Liver (tissue), 9 donors: ENCODE data around the gene JAK1. TPM values are rescaled to one million over a fixed set of nuclear protein-coding genes. Genes with fewer than 3 reads are reported as not detected.
A peak's percentile ranks its signal among the peaks of the same experiment; 100 is the strongest.

Experiments
- DNase-seq: peaks from one replicate; pipeline ENCODE4 v3.0.0-alpha.2; 2017; ENCODE audit warnings: low spot score
- H3K27ac ChIP-seq, 2 donors: one replicate each; pipeline ENCODE4 v1.7.0; 2013; ENCODE audit warnings: inconsistent platforms in 2 of 2, low read length in 2 of 2, control low read depth in 1 of 2, low read depth in 1 of 2, mild to moderate bottlenecking in 1 of 2
- H3K27me3 ChIP-seq, 4 donors: one replicate each; pipeline versions ENCODE4 v1.6.1 to v1.7.0; 2013; ENCODE audit warnings: low read length in 3 of 4, inconsistent platforms in 1 of 4, mild to moderate bottlenecking in 1 of 4, moderate library complexity in 1 of 4; ENCODE audit not compliant: control insufficient read depth in 4 of 4, insufficient read depth in 4 of 4
- H3K36me3 ChIP-seq, 4 donors: one replicate each; pipeline versions ENCODE4 v1.6.1 to v1.7.0; 2013; ENCODE audit warnings: low read length in 3 of 4, mild to moderate bottlenecking in 3 of 4, low read depth in 1 of 4, moderate library complexity in 1 of 4; ENCODE audit not compliant: control insufficient read depth in 4 of 4, insufficient read depth in 3 of 4
- H3K4me1 ChIP-seq, 4 donors: one replicate each; pipeline versions ENCODE4 v1.6.1 to v1.7.0; 2013; ENCODE audit warnings: low read length in 3 of 4, mild to moderate bottlenecking in 3 of 4, moderate library complexity in 1 of 4; ENCODE audit not compliant: control insufficient read depth in 4 of 4, insufficient read depth in 4 of 4
- H3K4me3 ChIP-seq, 3 donors: one replicate each; pipeline versions ENCODE4 v1.6.1 to v1.7.0; 2013; ENCODE audit warnings: low read length in 3 of 3, control low read depth in 1 of 3, low read depth in 1 of 3, mild to moderate bottlenecking in 1 of 3
- H3K9ac ChIP-seq, 2 donors: one replicate each; pipeline ENCODE4 v1.7.0; 2013; ENCODE audit warnings: low read length in 2 of 2, mild to moderate bottlenecking in 2 of 2, moderate library complexity in 2 of 2, control low read depth in 1 of 2, low read depth in 1 of 2
- H3K9me3 ChIP-seq, 4 donors: one replicate each; pipeline versions ENCODE4 v1.6.1 to v1.7.0; 2013; ENCODE audit warnings: low read length in 3 of 4; ENCODE audit not compliant: control insufficient read depth in 4 of 4
- EGR1 ChIP-seq, 2 donors: IDR thresholded peaks; 2 replicates each; pipeline ENCODE4 v1.6.1; 2016 to 2018; ENCODE audit warnings: antibody characterized with exemption in 2 of 2, low read depth in 2 of 2
- FOXA1 ChIP-seq: IDR thresholded peaks from 2 replicates; pipeline ENCODE4 v1.6.1; 2016; ENCODE audit warnings: antibody characterized with exemption
- FOXA2 ChIP-seq: IDR thresholded peaks from 2 replicates; pipeline ENCODE4 v1.6.1; 2016; ENCODE audit warnings: antibody characterized with exemption
- GABPA ChIP-seq, 2 donors: IDR thresholded peaks in 1 of 2; conservative IDR thresholded peaks in 1 of 2; 2 replicates each; pipeline ENCODE4 v1.6.1; 2016; ENCODE audit warnings: antibody characterized with exemption in 2 of 2, mild to moderate bottlenecking in 1 of 2, moderate library complexity in 1 of 2
- HNF4A ChIP-seq, 2 donors: conservative IDR thresholded peaks; 2 replicates each; pipeline ENCODE4 v1.6.1; 2016; ENCODE audit warnings: antibody characterized with exemption in 2 of 2, mild to moderate bottlenecking in 2 of 2
- HNF4G ChIP-seq: IDR thresholded peaks from 2 replicates; pipeline ENCODE4 v1.6.1; 2016; ENCODE audit warnings: antibody characterized with exemption
- JUND ChIP-seq, 2 donors: IDR thresholded peaks; 2 replicates each; pipeline ENCODE4 v1.6.1; 2016; ENCODE audit warnings: antibody characterized with exemption in 2 of 2
- NR2F2 ChIP-seq: IDR thresholded peaks from 2 replicates; pipeline ENCODE4 v1.6.1; 2016; ENCODE audit warnings: antibody characterized with exemption
- RAD21 ChIP-seq, 2 donors: IDR thresholded peaks; 2 replicates each; pipeline ENCODE4 v1.6.1; 2016; ENCODE audit warnings: antibody characterized with exemption in 2 of 2, mild to moderate bottlenecking in 2 of 2
- REST ChIP-seq: IDR thresholded peaks from 2 replicates; pipeline ENCODE4 v1.6.1; 2016; ENCODE audit warnings: antibody characterized with exemption, mild to moderate bottlenecking
- RXRA ChIP-seq, 2 donors: IDR thresholded peaks; 2 replicates each; pipeline ENCODE4 v1.6.1; 2017 to 2018; ENCODE audit warnings: antibody characterized with exemption in 2 of 2, mild to moderate bottlenecking in 1 of 2
- SP1 ChIP-seq: IDR thresholded peaks from 2 replicates; pipeline ENCODE4 v1.6.1; 2018; ENCODE audit warnings: antibody characterized with exemption, mild to moderate bottlenecking
- TAF1 ChIP-seq: conservative IDR thresholded peaks from 2 replicates; pipeline ENCODE4 v1.6.1; 2016; ENCODE audit warnings: antibody characterized with exemption, mild to moderate bottlenecking
- YY1 ChIP-seq: IDR thresholded peaks from 2 replicates; pipeline ENCODE4 v1.6.1; 2016; ENCODE audit warnings: antibody characterized with exemption, mild to moderate bottlenecking
- ZBTB33 ChIP-seq: IDR thresholded peaks from 2 replicates; pipeline ENCODE4 v1.6.1; 2016; ENCODE audit warnings: antibody characterized with exemption
- WGBS: extraction: QIAGEN DNeasy Blood & Tissue Kit; methylation state at CpG from one replicate; pipeline ENCODE4 v1.1.7; 2013; 5-methylcytosine and 5-hydroxymethylcytosine counted together
- polyA plus RNA-seq, 2 donors: library from polyadenylated mRNA; stranded (reverse) in 1 of 2; unstranded in 1 of 2; fragments of 200-250 nt in 1 of 2; fragments of >200 nt in 1 of 2; fragmentation: Nextera tagmentation in 1 of 2; extraction: Ambion mirVana in 1 of 2; gene quantifications; one replicate each; pipeline versions ENCODE4 v1.2.1 to v1.2.3, GENCODE V29; 2013 to 2015
- total RNA-seq, 2 donors: library from RNA; depleted of rRNA; stranded (reverse); fragments of >200 nt; gene quantifications; one replicate each; pipeline ENCODE4 v1.2.3, GENCODE V29; 2014
- TF ChIP-seq, protein P1 (sequence below): IDR thresholded peaks from 2 replicates; pipeline ENCODE4 v1.6.1; 2016; ENCODE audit warnings: antibody characterized with exemption
- TF ChIP-seq, protein P2 (sequence below): IDR thresholded peaks from 2 replicates; pipeline ENCODE4 v1.6.1; 2016; ENCODE audit warnings: antibody characterized with exemption
- TF ChIP-seq, protein P3 (sequence below): fragments of 150-350 bp; IDR thresholded peaks from 2 replicates; pipeline ENCODE4 v1.5.1; 2017; ENCODE audit warnings: improper control_type of control experiment, low read depth, low read length; ENCODE audit not compliant: missing input control
- donor health status: healthy.
- donor health status: healthy.
- donor health status: healthy.
- donor health status: healthy.
- donor health status: healthy.

JAK1 gene
- total and polyA plus RNA-seq, 4 donors, result 24.1 to 68.6 (median 34.5) TPM

DNA sequence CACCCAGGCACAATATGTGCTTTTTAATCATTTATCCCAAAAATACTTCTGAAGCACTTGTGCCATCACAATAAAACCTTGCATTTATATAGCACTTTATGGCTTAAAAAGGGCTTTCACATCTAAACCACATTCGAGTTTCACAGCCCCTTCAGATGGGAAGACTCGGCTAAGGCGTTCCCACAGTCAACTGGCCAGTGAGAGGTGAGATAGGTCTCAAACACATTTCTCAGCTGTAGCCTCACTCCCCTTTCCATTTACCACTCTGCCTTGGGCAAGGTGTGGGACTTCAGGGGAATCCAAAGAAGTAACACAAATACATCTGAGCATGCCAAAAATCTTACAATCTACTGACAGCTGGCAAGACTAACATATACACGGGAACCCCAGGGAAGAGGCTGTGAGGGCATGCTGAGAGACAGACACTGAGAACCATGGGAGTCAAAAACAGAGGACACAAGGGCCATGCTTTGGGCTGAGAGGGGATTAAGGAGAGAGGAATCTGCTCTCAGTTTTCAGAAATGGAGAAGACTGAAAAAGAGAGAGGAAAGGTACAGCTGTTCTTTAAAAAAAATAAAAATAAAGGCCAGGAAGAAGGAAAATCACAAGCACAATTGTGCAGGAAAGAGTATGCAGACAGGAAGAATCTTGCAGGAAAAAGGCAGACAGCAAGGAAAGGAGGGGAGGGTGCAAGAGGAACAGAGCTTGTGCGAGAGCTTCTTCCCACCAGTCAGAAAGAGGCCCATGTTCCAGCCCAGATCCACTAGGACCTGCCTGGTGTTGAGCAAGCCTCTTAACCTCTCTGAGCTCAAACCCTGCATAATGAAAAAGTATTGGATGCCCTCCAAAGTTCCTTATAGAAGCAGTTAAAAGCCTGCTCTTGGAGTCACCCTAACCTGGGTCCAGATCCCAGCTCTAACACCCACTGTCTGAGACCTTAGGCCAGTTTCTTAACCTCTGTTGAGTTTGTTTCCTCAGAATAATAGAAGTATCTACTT lies 73.5 kb downstream of the JAK1 start:
- Histone ChIP-seq H3K4me1 (peaks cover 0 to 18% (median 8%) of the 10 kb centered on the region in 4 donors), H3K9me3 (no peaks in the 10 kb centered on the region), H3K27ac (peak overlapping the region in 1 of 2 donors; percentile 34), H3K9ac (no peak overlapping the region), H3K27me3 (no peaks in the 10 kb centered on the region), H3K36me3 (no peaks in the 10 kb centered on the region), H3K4me3 (no peak overlapping the region)
- TF ChIP-seq, protein P1, sequence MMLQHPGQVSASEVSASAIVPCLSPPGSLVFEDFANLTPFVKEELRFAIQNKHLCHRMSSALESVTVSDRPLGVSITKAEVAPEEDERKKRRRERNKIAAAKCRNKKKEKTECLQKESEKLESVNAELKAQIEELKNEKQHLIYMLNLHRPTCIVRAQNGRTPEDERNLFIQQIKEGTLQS, result no peak
- no peak for TF ChIP-seq JUND (IDR thresholded peaks at IDR 0.05)
- TF ChIP-seq GABPA (IDR thresholded peaks at IDR 0.05 in 1 of 2, conservative IDR thresholded peaks at IDR 0.05 in 1 of 2), result no peak
- TF ChIP-seq, protein P2, sequence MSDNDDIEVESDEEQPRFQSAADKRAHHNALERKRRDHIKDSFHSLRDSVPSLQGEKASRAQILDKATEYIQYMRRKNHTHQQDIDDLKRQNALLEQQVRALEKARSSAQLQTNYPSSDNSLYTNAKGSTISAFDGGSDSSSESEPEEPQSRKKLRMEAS, result peak; percentile 11
- 73% methylated on average over 5 of the region's 5 CpGs for WGBS
- no peak for DNase-seq

DNA sequence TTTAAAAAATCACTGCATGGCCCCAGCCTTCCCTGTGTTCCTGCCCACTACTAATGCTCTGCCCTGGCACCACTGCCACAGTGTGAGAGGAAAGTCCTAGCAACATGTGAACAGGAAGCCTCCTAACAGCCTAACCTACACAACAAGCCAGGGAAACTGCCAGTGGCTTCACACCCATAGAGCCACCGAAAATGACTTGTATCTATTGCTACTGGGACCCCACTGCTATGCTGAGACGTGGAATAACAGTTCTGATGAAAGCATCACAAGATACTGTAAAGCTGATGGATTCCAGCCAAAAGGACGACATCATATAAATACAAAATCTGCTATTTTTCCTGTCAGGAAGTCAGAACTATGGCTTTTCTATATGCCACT lies 74.9 kb downstream of the JAK1 start:
- H3K9ac ChIP-seq, result no peak overlapping the region
- peaks cover 0 to 17% (median 8%) of the 10 kb centered on the region in 4 donors for H3K4me1 ChIP-seq
- H3K9me3 ChIP-seq, result no peaks in the 10 kb centered on the region
- no peaks in the 10 kb centered on the region for H3K27me3 ChIP-seq
- H3K4me3 ChIP-seq, result no peak overlapping the region
- 58% methylated on average over 3 of the region's 3 CpGs for WGBS
- H3K36me3 ChIP-seq, result no peaks in the 10 kb centered on the region
- no peak for DNase-seq
- TF ChIP-seq NR2F2, result no peak
- no peak for TF ChIP-seq REST
- TF ChIP-seq ZBTB33, result no peak
- no peak for TF ChIP-seq FOXA1
- TF ChIP-seq RXRA (IDR thresholded peaks at IDR 0.05), result no peak
- no peak for TF ChIP-seq GABPA (IDR thresholded peaks at IDR 0.05 in 1 of 2, conservative IDR thresholded peaks at IDR 0.05 in 1 of 2)
- TF ChIP-seq HNF4G, result no peak
- TF ChIP-seq SP1, result no peak
- TF ChIP-seq FOXA2, result no peak
- TF ChIP-seq EGR1 (IDR thresholded peaks at IDR 0.05; ENCODE audit: low read depth in 2 of 2), result no peak
- TF ChIP-seq RAD21 (IDR thresholded peaks at IDR 0.05), result no peak
- TF ChIP-seq, protein P2, result no peak
- no peak for TF ChIP-seq YY1
- no peak for TF ChIP-seq TAF1
- TF ChIP-seq, protein P1, result no peak
- TF ChIP-seq, protein P3, sequence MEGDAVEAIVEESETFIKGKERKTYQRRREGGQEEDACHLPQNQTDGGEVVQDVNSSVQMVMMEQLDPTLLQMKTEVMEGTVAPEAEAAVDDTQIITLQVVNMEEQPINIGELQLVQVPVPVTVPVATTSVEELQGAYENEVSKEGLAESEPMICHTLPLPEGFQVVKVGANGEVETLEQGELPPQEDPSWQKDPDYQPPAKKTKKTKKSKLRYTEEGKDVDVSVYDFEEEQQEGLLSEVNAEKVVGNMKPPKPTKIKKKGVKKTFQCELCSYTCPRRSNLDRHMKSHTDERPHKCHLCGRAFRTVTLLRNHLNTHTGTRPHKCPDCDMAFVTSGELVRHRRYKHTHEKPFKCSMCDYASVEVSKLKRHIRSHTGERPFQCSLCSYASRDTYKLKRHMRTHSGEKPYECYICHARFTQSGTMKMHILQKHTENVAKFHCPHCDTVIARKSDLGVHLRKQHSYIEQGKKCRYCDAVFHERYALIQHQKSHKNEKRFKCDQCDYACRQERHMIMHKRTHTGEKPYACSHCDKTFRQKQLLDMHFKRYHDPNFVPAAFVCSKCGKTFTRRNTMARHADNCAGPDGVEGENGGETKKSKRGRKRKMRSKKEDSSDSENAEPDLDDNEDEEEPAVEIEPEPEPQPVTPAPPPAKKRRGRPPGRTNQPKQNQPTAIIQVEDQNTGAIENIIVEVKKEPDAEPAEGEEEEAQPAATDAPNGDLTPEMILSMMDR, result no peak
- TF ChIP-seq JUND (IDR thresholded peaks at IDR 0.05), result no peak
- TF ChIP-seq HNF4A (conservative IDR thresholded peaks at IDR 0.05), result no peak
- H3K27ac ChIP-seq, result no peak overlapping the region
